ENCODE data around the gene CALHM3. TPM values are rescaled to one million over a fixed set of nuclear protein-coding genes. Genes with fewer than 3 reads are reported as not detected.

Gene CALHM3
- total RNA-seq, 1 experiment from 2014 or later: 0.13 TPM

DNA sequence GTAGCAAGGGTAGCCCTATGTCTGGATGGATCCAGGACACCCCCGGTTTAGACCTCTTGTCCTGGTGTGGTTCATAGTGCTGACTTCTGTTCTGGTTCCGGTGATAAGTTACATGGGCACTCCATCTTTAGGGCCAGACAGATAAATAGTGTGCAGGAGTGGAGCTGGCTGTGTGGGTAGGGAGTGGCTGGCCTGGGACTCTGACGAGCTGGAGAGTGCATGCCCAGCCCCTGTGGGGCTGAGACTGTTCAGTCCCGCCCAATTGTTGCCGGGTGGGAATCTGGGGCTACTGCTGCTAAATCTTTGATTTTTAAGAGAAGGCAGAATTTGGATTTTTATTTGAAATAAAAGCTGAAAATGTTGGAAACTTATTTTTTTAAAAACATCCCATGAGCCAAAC is 55.3 kb downstream of the CALHM3 start:
- no peak overlapping the region for H3K27ac Mint-ChIP-seq
- CTCF ChIA-PET: interaction anchor here (1.6 kb wide), 1 partner anchor 62 kb away, joined by 3 read pairs; no protein-coding TSS in a partner anchor
- no peak for ATAC-seq
- no peak for DNase-seq (ENCODE audit: low spot score)
- H3K27me3 Mint-ChIP-seq (ENCODE audit: low read depth): no peaks in the 10 kb centered on the region
- POLR2A ChIA-PET: no interaction called here
- H3K9me3 Mint-ChIP-seq: no peaks in the 10 kb centered on the region
- no peak overlapping the region for H3K4me3 Mint-ChIP-seq
- peaks cover 82% of the 10 kb centered on the region for H3K36me3 Mint-ChIP-seq
- no peaks in the 10 kb centered on the region for H3K4me1 Mint-ChIP-seq
- TF ChIP-seq SMAD4 (CRISPR knock-in tag; IDR thresholded peaks at IDR 0.05): no peak
- TF ChIP-seq, protein P1, sequence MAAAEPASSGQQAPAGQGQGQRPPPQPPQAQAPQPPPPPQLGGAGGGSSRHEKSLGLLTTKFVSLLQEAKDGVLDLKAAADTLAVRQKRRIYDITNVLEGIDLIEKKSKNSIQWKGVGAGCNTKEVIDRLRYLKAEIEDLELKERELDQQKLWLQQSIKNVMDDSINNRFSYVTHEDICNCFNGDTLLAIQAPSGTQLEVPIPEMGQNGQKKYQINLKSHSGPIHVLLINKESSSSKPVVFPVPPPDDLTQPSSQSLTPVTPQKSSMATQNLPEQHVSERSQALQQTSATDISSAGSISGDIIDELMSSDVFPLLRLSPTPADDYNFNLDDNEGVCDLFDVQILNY (CRISPR knock-in tag; IDR thresholded peaks at IDR 0.05): no peak
- no peak for TF ChIP-seq USF1 (CRISPR knock-in tag; IDR thresholded peaks at IDR 0.05)
- no peak for TF ChIP-seq TCF7 (CRISPR knock-in tag; IDR thresholded peaks at IDR 0.05; ENCODE audit: low read depth)

Other genes starting within 250 kb of the CALHM3 start
- gene RPEL1, start 233.4 kb downstream of the CALHM3 start, total RNA-seq (2021): 0.09 TPM in 1 of 3 replicates, not detected in the others
- gene INA, start 202.1 kb downstream of the CALHM3 start, total RNA-seq (2021): 16.6 to 20.3 TPM (median 17.3 TPM) in 3 replicates
- gene PCGF6, start 128.1 kb downstream of the CALHM3 start, total RNA-seq (2021): 17.3 to 19.2 TPM (median 17.9 TPM) in 3 replicates
- 11.1 to 14.9 TPM (median 12.0 TPM) in 3 replicates for gene TAF5, start 111.3 kb downstream of the CALHM3 start, total RNA-seq (2021)
- gene ATP5MK, start 82.8 kb downstream of the CALHM3 start, total RNA-seq (2021): 284 to 307 TPM (median 305 TPM) in 3 replicates
- gene PDCD11, start 82.6 kb downstream of the CALHM3 start, total RNA-seq (2021): 63.5 to 78.8 TPM (median 64.4 TPM) in 3 replicates
- 1.8 to 2.4 TPM (median 1.9 TPM) in 3 replicates for gene CALHM2, start 26.9 kb downstream of the CALHM3 start, total RNA-seq (2021)
- gene CALHM1, start 20.3 kb downstream of the CALHM3 start, total RNA-seq (2021): 0.30 to 0.55 TPM (median 0.39 TPM) in 3 replicates
- gene NEURL1, start 14.5 kb upstream of the CALHM3 start, total RNA-seq (2021): 0.66 to 1.2 TPM (median 0.99 TPM) in 3 replicates

Measured in WTC11 (cell line).